Erythroblast (primary cell): ENCODE data around the gene FAM221A.

Source experiments
- GATA1 ChIP-seq: IDR thresholded peaks from 2 replicates; pipeline ENCODE4 v1.6.1; 2011; ENCODE audit warnings: low read depth, mild to moderate bottlenecking, control low read depth, low read length, moderate library complexity
- POLR2A ChIP-seq: IDR thresholded peaks from 2 replicates; pipeline ENCODE4 v1.6.1; 2011; ENCODE audit warnings: mild to moderate bottlenecking, low read length

DNA sequence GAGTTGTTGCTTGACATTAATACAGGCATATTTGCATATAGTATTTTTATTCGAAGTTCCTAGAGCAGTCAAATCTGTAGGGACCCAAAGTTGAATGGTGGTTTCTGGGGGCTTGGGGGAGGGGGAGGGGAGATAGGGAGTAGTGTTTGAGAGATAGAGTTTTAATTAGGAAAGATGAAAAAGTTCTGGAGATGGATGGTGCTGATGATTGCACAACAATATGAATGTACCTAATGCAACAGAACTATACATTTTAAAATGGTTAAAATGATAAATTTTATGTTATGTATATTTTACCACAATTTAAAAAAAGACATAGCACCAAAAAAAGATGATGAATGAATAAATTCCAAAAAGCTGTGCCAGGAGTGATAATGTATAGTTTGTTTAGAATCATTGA lies 71.9 kb downstream of the FAM221A start:
- TF ChIP-seq POLR2A (no peak), GATA1 (no peak)
